HUES48 (cell line): ENCODE measurements around the gene LHFPL6.
A peak's percentile ranks its signal among the peaks of the same experiment; 100 is the strongest.

ENCODE experiments used
- H3K27ac ChIP-seq: one replicate; pipeline ENCODE4 v1.7.0; 2013; ENCODE audit warnings: low read depth, low read length, inconsistent platforms
- H3K27me3 ChIP-seq: 2 replicates; pipeline ENCODE4 v1.6.1; 2013; ENCODE audit warnings: mild to moderate bottlenecking, low read length; ENCODE audit not compliant: control insufficient read depth, insufficient read depth
- H3K36me3 ChIP-seq: 2 replicates; pipeline ENCODE4 v1.6.1; 2013; ENCODE audit warnings: low read length; ENCODE audit not compliant: control insufficient read depth, insufficient read depth
- H3K4me1 ChIP-seq: 2 replicates; pipeline ENCODE4 v1.6.1; 2013; ENCODE audit warnings: mild to moderate bottlenecking, low read length; ENCODE audit not compliant: control insufficient read depth, insufficient read depth
- H3K4me3 ChIP-seq: 2 replicates; pipeline ENCODE4 v1.5.1; 2013; ENCODE audit warnings: mild to moderate bottlenecking, low read depth, low read length
- H3K9ac ChIP-seq: 2 replicates; pipeline ENCODE4 v1.6.1; 2013; ENCODE audit warnings: mild to moderate bottlenecking, low read depth, low read length, moderate library complexity
- H3K9me3 ChIP-seq: 2 replicates; pipeline ENCODE4 v1.6.1; 2013; ENCODE audit warnings: low read length; ENCODE audit not compliant: control insufficient read depth, insufficient read depth

LHFPL6 gene

GRCh38 chr13:39402221-39402970 is 200.6 kb downstream of the LHFPL6 start:
- Histone ChIP-seq H3K4me3 (no peak overlapping the region), H3K4me1 (peaks cover 21% of the 10 kb centered on the region), H3K9ac (no peak overlapping the region), H3K27me3 (peaks cover 7% of the 10 kb centered on the region; the same call in 1 of the 2 replicates), H3K9me3 (no peaks in the 10 kb centered on the region), H3K27ac (no peak overlapping the region), H3K36me3 (no peaks in the 10 kb centered on the region)

GRCh38 chr13:39401756-39402155 is 201.2 kb downstream of the LHFPL6 start:
- H3K27ac ChIP-seq: no peak overlapping the region
- no peaks in the 10 kb centered on the region for H3K9me3 ChIP-seq
- no peaks in the 10 kb centered on the region for H3K36me3 ChIP-seq
- H3K27me3 ChIP-seq: peaks cover 11% of the 10 kb centered on the region; the same call in 1 of the 2 replicates
- H3K9ac ChIP-seq: no peak overlapping the region
- peaks cover 21% of the 10 kb centered on the region for H3K4me1 ChIP-seq
- H3K4me3 ChIP-seq: no peak overlapping the region

GRCh38 chr13:39401046-39401705 is 201.8 kb downstream of the LHFPL6 start:
- Histone ChIP-seq H3K4me3 (no peak overlapping the region), H3K36me3 (no peaks in the 10 kb centered on the region), H3K9me3 (no peaks in the 10 kb centered on the region), H3K9ac (no peak overlapping the region), H3K27ac (no peak overlapping the region), H3K4me1 (peaks cover 21% of the 10 kb centered on the region), H3K27me3 (peaks cover 12% of the 10 kb centered on the region; the same call in 1 of the 2 replicates)

- no peak overlapping the region for H3K27ac ChIP-seq
- peaks cover 32% of the 10 kb centered on the region for H3K27me3 ChIP-seq
- no peak overlapping the region for H3K4me3 ChIP-seq
- H3K9ac ChIP-seq: no peak overlapping the region
- H3K36me3 ChIP-seq: no peaks in the 10 kb centered on the region
- H3K4me1 ChIP-seq: peaks cover 11% of the 10 kb centered on the region
- no peaks in the 10 kb centered on the region for H3K9me3 ChIP-seq
These were observed 203.9 kb downstream of the LHFPL6 start for GRCh38 chr13:39399102-39399501.

- Histone ChIP-seq H3K27ac (no peak overlapping the region), H3K36me3 (no peaks in the 10 kb centered on the region), H3K27me3 (peaks cover 44% of the 10 kb centered on the region), H3K4me1 (peaks cover 11% of the 10 kb centered on the region), H3K4me3 (no peak overlapping the region), H3K9me3 (no peaks in the 10 kb centered on the region), H3K9ac (no peak overlapping the region)
These were observed 205.1 kb downstream of the LHFPL6 start for GRCh38 chr13:39397896-39398265.

- Histone ChIP-seq H3K4me1 (peaks cover 11% of the 10 kb centered on the region), H3K27me3 (peaks cover 47% of the 10 kb centered on the region), H3K36me3 (no peaks in the 10 kb centered on the region), H3K4me3 (no peak overlapping the region), H3K9me3 (no peaks in the 10 kb centered on the region), H3K9ac (no peak overlapping the region), H3K27ac (no peak overlapping the region)
These were observed 205.6 kb downstream of the LHFPL6 start for GRCh38 chr13:39397226-39397895.

- H3K9me3 ChIP-seq: no peaks in the 10 kb centered on the region
- no peaks in the 10 kb centered on the region for H3K36me3 ChIP-seq
- no peak overlapping the region for H3K9ac ChIP-seq
- H3K4me1 ChIP-seq: no peaks in the 10 kb centered on the region
- no peak overlapping the region for H3K4me3 ChIP-seq
- H3K27ac ChIP-seq: no peak overlapping the region
- peaks cover 68% of the 10 kb centered on the region for H3K27me3 ChIP-seq
These were observed 208.0 kb downstream of the LHFPL6 start for GRCh38 chr13:39394796-39395678.

- Histone ChIP-seq H3K4me1 (no peaks in the 10 kb centered on the region), H3K9ac (no peak overlapping the region), H3K9me3 (no peaks in the 10 kb centered on the region), H3K36me3 (no peaks in the 10 kb centered on the region), H3K27me3 (peaks cover 90% of the 10 kb centered on the region), H3K4me3 (no peak overlapping the region), H3K27ac (no peak overlapping the region)
These were observed 211.2 kb downstream of the LHFPL6 start for GRCh38 chr13:39391761-39392160.

GRCh38 chr13:39389013-39389412 is 214.0 kb downstream of the LHFPL6 start:
- Histone ChIP-seq H3K9me3 (no peaks in the 10 kb centered on the region), H3K27ac (no peak overlapping the region), H3K27me3 (peaks cover 94% of the 10 kb centered on the region), H3K4me1 (peaks cover 21% of the 10 kb centered on the region), H3K4me3 (no peak overlapping the region), H3K36me3 (no peaks in the 10 kb centered on the region), H3K9ac (no peak overlapping the region)

- no peaks in the 10 kb centered on the region for H3K36me3 ChIP-seq
- no peaks in the 10 kb centered on the region for H3K9me3 ChIP-seq
- H3K4me1 ChIP-seq: peaks cover 25% of the 10 kb centered on the region
- no peak overlapping the region for H3K9ac ChIP-seq
- peaks cover 99% of the 10 kb centered on the region for H3K27me3 ChIP-seq
- peak overlapping the region; percentile 77 for H3K27ac ChIP-seq
- H3K4me3 ChIP-seq: no peak overlapping the region
These were observed 217.3 kb downstream of the LHFPL6 start for GRCh38 chr13:39385621-39386231.
